NCI-H1105 treated with DMSO at 0.1 percent for 48 hours (cell line): Measurements from ENCODE around the gene SMIM23.

Experiments used
- DNase-seq: peaks from one replicate; lab custom pipeline; 2025; lab: John Stamatoyannopoulos, UW

SMIM23 gene

GRCh38 chr5:171785517-171785916 lies at the start of gene SMIM23:
TSS of gene SMIM23 (plus strand) at chr5:171785817. CDS start at chr5:171785872, 55 bp downstream.
- DNase-seq = no peak

DNA sequence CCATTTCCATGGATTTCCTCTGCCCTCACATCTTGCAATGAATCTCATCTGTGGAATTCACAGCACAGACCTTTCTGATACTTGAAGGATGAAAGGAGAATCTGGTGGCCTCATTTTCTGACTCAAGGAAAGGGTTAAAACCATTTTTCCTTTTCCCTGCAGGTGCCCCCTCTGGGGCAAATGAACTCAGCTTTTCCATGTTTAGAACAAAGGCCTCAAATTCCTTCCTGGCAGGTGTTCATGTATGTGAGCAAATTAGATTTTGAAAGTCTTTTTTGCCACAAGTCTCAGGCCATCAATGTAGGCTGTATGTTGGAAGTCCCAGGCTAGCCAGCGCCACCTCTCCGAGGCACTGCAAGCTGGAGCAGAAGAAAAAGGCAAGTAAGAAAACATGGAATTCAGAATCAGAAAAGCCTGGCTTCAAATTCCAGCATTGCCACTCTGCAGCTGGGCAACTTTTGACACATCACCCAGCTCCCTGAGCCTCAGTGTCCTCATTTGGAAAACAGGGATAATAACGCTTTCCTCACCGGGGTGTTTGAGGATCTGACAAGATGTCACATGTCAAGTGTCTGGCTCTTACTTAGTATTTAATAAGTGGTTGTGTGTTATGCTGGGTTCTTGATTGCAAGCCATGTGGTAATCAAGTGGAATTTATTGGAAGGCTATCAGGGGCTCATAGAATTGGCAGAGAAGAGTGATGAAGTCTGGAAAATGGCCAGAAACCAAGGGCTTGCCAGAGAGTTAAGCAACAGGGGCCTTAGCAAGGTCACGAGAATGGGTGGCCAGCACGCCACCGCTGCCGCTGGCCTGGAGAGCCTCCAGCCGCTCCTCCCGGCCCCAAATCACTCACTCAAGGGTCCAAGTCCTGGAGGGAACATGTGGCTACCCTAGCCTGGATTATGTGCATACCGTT lies 48.4 kb upstream of the SMIM23 start:
- DNase-seq = peak; percentile 25

- no peak for DNase-seq
Measured at GRCh38 chr5:171738501-171738900, 47.1 kb upstream of the SMIM23 start.

DNA sequence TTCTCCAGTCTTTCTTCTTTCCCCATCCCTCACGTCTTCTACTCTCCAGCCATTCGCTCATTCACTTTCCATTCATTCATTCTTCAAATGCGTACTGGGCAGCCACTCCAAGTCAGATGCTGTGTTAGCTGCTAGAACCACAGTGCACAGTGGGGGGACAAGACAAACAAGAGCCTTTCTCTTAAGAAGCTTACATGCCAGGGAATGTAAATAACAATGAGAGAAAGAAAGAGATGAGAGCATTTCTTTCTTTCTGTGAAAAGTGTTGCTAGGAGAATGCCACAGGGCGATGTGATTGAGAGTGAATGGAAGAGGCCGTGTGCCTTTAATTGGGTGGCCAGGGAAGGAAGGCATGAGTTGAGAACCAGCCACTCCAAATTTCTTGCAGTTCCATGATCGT lies 46.3 kb upstream of the SMIM23 start:
- DNase-seq = no peak

DNA sequence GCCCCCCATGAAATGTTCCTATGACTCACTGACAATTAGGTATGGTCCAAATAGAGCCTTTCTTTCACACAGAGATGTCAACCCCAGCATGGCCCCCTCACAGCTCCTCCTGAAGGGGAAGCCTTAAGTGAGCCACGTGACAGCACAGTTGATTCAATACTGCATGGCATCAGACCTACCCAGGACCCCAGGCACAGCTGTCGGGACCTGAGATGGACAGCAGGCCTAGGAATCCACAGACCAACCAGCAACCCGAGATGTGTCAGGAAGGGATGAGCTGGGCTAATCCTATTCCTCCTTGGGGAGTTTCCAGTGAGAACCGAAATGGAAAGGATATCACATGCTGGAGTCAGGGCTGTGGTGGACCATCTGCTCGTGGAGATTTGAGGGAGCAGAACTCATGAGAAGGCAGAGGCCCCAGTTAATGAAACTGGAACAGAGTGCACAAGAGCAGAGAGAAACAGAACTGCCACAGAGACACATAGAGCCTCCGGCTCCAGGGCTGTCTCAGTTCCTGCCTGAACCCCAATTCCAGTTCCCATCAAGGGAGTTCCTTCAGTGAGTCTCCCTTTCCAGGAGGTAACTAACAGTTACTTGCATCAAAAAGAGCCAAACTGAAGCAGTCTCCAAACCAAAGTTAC lies 42.1 kb upstream of the SMIM23 start:
- no peak for DNase-seq

- no peak for DNase-seq
Measured at GRCh38 chr5:171744264-171744663, 41.4 kb upstream of the SMIM23 start.

- no peak for DNase-seq
Measured at GRCh38 chr5:171744882-171745281, 40.7 kb upstream of the SMIM23 start.

GRCh38 chr5:171745602-171746001 lies 40.0 kb upstream of the SMIM23 start:
- DNase-seq = no peak

DNA sequence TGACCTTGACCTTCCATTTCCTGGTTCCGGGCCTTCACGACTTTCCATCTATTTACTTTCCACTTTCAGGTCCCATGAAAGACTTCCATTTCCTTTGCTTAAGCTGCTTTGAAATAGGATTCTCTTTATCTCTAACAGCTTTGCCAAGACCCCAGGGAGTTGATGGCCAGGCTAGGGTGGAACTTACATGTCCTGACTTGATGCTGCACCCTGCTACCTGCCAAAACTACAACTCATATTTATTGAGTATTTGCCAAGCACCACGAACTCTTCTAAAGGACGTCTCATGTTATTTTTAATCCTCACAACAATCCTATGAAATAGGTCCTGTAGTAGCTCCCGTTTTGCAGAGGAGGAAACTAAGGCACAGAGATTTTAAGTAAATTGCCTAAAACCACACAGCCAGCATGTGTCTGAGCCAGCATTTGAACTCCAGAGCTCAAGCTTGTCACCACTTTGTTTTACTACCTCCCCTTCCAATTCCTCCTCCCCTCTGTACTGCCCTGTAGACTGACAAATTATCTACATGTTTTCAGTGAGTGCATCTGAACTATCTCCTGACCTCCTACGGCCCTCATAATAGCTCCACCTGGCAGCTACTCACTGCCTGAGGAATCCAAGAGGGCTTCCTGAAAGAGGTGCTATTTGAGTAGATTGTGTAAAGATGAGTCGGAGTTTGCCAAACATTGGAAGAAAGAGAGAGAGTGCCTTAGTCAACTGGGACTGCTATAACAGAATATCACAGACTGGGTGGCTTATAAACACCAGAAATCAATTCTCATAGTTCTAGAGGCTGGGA lies 38.4 kb upstream of the SMIM23 start:
- no peak for DNase-seq

- DNase-seq = no peak
Measured at GRCh38 chr5:171748720-171749119, 36.9 kb upstream of the SMIM23 start.

DNA sequence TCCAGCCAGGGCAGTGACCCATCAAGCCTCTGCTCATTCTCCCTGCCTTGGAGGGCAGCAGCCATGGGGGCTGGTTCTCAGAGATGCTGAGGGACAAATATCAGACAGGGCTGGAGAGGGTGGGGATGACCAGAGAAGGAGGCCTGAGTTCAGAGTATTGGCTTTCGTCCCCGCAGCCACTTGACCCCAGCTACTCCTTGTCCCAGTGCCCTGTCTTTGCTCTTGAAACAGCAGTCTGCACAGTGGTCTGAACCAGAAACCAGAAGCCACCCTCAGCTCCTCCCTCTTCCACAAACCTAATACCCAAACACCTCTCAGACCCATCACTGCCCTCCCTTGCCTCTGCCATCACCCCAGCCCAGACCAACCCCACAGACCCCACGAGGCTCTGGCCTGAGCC lies 36.3 kb upstream of the SMIM23 start:
- no peak for DNase-seq

DNA sequence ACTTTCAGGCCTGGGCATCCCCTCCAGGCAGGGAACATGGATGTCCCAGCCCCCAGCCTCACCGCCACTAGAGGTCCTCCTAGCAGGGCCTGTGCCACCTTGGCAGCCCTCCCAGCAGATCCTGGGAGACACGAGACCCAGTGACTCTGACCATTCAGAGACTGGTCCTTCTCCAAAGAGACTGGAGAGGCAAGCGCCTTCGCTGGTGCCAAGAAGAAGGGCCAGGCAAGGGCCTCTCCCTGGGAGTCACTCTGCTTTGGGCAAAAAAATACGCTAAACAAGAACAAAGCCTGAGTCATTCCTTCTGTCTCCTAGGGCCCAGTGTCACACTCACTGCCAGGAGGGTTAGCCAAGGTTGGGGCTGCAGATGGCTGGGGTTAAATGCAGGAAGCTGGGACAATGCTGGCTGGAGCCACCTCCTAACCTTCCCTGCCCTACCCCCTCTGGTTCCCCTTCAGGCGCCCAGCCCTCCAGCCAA lies 35.3 kb upstream of the SMIM23 start:
- no peak for DNase-seq

GRCh38 chr5:171755354-171755821 lies 30.2 kb upstream of the SMIM23 start:
- DNase-seq = no peak

DNA sequence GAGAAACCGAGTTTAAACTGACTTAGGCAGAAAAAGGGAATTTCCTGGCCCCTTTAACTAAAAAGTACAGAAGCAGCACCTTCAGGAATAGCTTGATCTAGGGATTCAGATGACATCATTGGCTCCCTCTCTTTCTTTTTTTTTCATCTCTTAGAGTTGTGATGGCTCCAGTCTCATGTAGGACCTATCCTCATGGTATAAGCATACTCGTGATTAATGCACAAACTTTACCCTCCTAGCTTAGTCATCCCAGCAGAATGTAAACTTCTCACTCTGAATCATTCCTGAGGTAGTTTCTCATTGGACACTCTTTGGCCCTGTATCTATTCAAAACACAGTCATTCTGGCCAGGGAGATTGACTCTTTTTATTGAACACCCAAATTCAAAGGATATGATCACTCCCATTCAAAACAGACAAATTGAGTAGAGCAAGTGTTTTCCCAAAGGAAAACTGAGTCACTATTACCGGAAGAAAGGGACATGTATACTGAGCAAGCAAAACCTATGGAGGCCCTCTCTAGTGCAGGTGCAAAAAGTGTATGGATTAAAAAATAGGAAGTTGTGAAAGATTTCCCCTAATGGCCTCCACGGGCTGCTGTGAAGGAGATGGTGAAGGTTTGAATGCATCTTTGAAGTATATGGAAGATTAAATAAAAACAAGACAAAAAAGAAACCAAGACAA lies 27.6 kb upstream of the SMIM23 start:
- DNase-seq = no peak

DNA sequence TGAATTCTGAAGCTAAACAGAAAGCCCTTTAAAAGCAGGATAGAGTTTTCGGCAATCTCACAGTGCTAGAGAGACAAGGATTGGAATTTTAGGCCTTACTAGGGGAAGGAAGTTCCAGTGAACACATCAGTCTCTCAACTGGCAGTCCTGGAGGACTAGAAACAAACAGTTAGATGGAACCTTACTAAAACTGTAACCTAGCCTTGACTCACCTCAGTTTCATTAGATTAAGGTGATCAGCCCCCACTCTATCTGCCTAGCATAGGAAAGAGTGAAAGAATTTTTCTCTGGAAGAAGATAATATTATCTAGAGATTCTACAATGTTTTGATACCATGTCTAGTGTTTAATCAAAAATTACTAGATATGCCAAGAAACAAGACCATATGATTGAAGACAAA lies 25.8 kb upstream of the SMIM23 start:
- no peak for DNase-seq

- DNase-seq = no peak
Measured at GRCh38 chr5:171762021-171762608, 23.5 kb upstream of the SMIM23 start.

DNA sequence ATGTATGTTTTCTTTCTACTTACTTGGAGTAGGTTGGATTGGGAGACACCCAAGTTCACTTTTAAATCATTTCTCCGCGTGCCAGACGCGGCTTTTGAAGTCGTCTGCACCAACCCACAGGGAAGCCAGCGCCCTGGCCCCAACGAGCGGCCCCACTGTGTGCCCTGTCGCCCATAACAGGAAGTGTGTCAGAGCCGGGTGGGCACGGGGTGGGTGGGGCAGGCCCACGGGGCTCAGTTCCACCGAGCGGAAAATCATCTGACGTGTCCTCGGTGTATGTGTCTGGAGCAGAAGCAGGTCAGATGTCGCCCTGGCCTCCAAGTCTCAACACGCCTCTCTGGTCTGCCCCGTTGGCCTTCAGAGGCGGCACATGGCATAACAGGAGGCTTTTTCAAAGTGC lies 22.7 kb upstream of the SMIM23 start:
- DNase-seq = no peak

DNA sequence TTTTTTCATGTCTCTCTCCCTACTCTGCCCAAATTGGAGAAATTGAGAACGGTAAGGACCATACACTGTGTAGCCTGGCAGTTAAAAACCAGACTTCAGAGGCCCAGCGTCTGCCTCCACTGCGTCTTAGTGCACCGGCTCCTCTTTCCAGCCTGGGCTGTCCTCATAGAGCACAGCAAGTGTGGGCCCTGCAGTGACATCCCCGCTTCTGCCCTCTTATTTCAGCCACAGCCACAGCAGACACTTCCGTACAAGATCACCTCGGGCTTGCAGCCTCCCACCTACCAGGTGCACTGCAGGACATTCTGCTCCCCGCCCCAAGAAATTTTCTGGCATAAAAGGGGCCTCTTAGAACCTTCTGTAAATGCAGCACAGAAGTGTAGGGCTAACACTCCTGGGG lies 21.4 kb upstream of the SMIM23 start:
- DNase-seq = no peak

GRCh38 chr5:171766875-171767274 lies 18.7 kb upstream of the SMIM23 start:
- DNase-seq = no peak

- no peak for DNase-seq
Measured at GRCh38 chr5:171770153-171770552, 15.5 kb upstream of the SMIM23 start.

GRCh38 chr5:171771856-171772255 lies 13.8 kb upstream of the SMIM23 start:
- DNase-seq = no peak
